NOMO-1 treated with DMSO at 0.1 percent for 48 hours (cell line): ENCODE results near the gene BEND7.
A peak's percentile ranks its signal among the peaks of the same experiment; 100 is the strongest.
"Not testable (repeated sequence)": the region's sequence is repeated elsewhere in the genome, so short reads cannot be mapped to it uniquely, and the experiment has no call there.

Source experiments
- DNase-seq: peaks from one replicate; lab custom pipeline; 2025; ENCODE audit not compliant: unreplicated experiment; lab: John Stamatoyannopoulos, UW

Gene BEND7

DNA sequence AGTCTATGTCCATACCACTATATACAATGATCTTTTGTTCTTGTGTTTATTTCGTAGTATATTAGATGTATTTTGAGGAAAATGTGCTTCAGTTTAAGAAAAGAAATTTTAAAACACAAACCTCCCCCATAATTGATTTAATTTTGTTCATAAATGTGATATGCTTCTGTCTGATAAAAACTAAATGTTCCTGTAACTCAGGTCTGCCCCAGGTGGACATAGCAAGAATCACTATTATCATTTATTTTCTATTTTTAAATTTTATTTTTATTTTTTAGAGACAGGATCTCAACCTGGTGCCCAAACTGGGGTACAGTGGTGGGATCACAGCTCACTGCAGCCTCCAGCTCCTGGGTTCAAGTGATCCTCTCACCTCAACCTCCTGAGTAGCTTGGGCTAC lies 43.2 kb downstream of the BEND7 start:
- DNase-seq = no peak

DNA sequence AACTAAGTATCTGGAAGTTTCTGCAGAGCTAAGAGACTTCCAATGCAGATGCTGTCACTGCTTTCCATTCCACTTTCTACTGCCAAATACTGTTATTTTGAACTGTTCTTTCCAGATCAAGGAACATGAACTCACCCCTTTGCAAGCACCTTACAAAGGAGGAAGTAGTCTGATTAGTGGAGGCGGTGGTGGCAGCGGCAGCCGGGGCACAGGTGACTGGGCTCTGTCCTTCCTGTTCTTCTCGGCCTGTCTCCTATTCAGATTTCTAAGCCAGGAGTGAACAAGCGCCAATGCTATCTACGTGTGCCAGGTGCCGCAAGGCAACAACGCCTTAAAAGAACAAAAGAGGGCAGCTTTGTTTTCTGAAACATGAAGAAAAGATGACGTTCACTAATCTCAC lies 44.9 kb downstream of the BEND7 start:
- no peak for DNase-seq

DNA sequence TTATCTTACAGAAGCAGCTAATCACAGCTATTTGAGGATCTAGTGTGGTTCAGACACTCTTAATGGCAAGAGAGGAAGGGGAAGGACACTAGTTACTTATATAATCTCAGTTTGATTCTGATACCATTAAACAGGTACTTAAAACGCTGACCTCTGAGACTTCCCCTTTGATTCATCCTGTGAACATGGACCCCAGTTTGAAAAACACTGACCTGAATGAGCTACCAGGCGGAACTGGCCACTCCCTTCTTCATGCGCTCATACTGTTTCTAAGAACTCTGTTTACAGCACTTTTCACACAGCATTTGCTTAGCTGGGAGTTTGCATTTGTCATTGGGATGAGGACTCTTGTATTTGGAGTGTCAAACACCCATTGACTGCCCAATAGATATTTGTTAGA lies 45.7 kb downstream of the BEND7 start:
- DNase-seq = no peak

DNA sequence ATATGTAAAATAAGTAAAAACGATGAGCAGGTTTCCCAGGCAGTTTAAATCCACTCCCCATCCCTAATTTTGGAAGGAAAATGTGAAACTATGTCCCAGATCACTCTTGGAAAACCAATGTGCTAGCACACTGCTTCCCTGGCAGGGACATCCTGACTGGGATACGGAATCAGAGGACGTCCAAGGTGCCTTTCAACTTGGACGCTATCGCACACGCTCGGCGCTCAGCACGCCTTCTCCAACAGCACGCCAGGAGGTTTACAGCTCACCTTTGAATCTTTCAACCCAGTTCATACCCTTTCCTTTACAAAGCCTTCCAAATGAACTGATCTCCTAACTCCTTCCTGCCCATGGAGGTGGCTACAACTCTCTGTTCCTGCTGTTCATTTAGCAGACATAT lies 47.1 kb downstream of the BEND7 start:
- DNase-seq = no peak

- DNase-seq = no peak
These were observed 53.7 kb downstream of the BEND7 start for GRCh38 chr10:13475124-13475523.

DNA sequence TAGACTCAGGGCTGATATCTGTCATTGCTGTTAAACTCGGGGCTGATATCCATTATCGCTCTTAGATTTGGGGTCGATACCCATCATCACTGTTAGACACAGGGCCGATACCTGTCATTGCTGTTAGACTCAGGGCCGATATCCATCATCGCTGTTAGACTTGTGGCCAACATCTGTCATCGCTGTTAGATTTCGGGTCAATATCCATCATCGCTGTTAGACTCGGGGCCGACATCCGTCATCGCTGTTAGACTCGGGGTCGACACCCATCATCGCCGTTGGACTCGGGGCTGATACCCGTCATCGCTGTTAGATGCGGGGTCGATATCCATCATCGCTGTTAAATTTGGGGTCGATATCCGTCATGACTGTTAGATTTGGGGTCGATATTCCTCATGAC lies 54.8 kb downstream of the BEND7 start:
- no peak for DNase-seq

GRCh38 chr10:13472359-13472758 lies 56.5 kb downstream of the BEND7 start:
- DNase-seq = no peak

GRCh38 chr10:13470270-13470669 lies 58.5 kb downstream of the BEND7 start:
- no peak for DNase-seq

GRCh38 chr10:13462551-13462950 lies 66.3 kb downstream of the BEND7 start:
- no peak for DNase-seq

DNA sequence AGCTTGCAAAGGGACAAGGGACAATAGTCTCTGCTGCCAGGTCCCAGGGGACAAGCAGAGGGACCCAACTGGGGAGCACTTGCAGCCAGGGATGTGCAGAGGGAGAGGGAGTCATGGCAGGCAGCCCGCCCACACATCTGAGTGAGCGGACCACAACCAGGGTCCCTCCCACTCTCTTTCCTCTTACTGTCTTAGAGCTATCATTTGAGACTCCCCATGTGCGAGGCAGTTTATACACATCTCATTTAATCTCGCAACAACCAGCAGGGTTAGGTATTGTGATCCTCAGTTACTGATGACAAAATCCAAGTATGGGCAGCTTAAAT lies 70.2 kb downstream of the BEND7 start:
- DNase-seq = no peak

DNA sequence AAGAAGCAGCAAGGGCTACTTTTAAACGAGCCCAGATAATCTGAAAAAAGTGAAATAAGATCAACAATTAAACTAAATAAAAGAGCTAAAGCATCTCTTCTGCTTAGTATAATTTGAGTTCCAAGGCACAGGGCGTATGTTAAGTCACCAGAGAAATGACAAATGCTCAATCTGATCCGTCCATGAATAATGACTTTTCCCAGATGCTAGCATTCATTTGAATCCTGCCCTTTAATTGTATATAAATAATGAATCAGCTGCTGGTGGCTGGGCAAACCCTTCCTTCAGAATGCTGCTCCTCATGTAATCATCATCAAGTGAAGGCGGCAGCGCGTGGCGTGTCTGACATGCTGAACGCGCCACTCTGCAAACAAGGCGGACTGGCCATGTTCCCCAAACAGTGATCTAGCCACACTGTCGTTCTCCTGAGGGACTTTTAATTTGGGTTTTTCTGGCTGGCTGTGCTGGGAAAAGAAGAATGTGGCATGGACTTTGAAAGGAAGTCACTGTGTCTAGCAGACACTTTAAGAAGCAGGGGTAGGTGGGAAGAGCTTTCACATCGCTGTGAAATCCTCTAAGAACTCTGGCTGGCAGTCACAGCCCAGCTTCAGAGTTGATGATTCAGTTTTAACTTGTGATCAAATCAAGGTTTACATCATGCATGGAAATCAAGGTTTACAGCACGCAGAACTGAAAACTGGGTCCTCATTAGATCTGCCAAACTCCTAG lies 70.7 kb downstream of the BEND7 start:
- no peak for DNase-seq

GRCh38 chr10:13453896-13454295 lies 74.9 kb downstream of the BEND7 start:
- DNase-seq = peak; percentile 42

DNA sequence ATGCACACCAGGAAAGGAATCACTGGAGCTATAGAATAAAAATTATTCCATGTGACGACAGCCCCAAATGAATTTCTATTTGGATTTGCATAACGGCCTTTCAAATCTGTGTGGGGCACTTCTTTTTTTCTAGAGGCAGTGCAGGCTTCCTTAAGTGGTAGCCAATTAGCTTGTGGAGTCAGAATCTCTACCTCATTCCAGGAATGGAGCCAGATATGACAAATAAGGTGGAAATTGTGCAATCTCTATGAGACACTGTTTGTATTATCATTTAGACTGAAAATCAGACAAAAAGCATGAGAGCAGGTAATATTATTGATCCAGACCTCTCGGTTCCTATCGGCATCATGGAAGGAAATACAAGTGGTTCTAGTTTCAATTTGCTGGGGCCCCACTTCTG lies 78.7 kb downstream of the BEND7 start:
- no peak for DNase-seq

- DNase-seq = no peak
These were observed 79.5 kb downstream of the BEND7 start for GRCh38 chr10:13449296-13449695.

DNA sequence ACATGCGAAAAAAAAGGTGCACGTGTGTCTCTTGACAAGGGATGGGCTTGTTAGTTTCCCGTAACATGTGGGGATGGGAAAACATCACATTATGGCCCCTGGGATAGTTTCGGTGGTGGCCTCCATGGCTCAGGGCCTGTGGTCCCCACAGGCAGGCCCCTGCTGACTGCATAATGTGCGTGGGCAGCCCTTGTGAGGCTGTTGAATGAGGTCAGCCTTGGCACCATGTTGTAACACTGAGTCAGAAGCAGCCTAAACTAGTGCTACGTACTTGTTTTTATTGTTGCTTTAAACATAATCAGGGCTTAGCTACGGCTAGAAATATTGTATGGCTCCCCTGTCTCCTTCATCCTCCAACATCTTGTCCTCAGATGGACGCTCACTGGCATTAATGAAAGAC lies 80.6 kb downstream of the BEND7 start:
- no peak for DNase-seq

DNA sequence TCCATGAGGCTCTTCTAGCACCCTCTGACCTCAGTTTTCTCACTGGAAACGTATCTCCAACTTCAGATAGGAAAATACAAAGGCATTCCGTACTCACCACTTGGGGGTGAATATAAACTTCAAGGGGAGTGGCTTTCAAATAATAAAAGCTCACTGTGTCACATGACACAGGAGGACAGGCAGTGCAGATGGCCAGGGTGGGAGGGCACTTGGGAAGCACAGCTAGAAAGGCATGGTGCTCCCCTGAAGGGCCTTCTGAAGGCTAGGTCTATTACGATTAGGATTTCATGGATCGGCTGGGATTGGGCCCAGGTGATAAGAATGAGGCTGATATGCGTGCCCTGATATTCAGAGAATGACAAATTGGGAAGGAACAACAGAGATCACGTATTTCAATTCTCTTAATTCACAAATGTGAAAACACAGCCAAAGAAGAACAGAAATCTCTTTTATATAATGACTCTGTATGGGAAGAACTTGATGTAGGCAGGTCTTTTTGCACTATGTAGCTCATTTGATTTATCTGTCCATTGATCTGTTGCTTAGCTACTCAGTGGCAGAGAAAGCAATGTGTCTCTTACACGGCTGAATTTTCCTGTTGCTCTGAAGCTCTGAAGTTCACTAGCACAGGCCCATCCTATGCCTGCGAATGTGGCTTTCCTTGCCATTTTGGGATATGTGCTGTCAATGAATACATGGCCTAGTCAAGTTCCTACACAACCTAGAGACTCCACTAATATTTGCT lies 83.0 kb downstream of the BEND7 start:
- DNase-seq = no peak

DNA sequence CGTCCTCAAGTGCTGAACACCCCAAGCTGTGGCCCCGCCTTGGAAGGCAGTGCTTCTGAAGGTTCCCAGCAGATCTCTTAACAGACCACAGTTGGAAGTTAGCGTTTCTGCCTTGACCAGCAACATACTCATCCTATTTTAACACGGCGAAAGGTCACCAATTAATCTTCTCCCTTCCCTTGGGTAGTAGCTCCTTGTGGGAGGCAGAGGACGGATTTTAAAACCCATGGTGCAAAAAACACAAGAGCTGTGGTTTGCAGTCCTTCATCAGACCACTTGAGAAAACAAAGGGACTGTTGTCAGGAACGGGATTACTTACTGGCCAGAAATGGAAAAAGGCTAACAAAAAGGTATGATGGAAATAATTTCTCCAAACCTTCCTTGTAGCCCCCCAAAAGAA lies 87.3 kb downstream of the BEND7 start:
- no peak for DNase-seq

DNA sequence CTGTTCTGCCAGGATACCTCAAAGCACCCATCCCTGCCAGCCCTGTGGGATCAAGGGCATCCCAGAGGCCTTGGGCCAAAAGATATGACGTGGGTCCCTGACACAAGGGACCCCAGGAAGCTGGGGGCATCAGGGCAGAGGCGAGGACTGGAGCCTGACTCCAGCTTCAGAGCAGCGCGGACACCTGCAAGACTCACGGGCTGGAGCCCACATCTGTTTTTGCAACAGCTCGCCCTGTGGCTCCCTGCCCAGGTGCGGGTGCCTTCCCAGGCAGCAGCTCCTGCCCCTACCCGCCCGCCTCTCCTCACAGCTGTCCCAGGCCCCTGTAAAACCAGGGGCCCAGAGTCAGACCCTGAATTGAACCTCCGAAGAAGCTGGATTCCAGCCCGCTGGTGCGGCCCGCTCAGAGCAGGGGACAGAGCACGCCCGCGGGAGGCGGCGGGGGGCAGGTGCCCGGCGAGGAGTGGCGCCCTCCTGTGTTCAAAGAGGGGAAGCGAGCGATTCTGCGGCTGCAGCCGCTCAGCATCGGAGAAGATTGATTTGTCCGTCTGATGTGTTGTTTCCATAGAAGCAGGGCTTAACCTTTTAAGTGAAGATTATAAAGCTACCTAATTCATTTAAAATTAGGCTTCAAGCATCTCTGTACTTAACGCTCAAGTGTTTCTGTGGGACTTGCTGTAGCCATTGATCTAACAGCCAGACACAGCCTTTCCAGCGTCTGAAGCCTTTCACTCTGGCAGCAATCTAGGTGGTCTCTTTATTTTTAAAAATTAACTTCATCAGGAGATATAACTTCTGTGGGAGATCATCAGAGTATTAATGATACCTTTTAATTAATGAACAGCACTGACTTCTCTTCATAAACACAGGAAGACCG lies 88.4 kb downstream of the BEND7 start:
- peak; percentile 60 for DNase-seq

GRCh38 chr10:13439313-13440184 lies 89.3 kb downstream of the BEND7 start:
- no peak for DNase-seq

GRCh38 chr10:13437026-13437555 lies 91.7 kb downstream of the BEND7 start:
- no peak for DNase-seq

DNA sequence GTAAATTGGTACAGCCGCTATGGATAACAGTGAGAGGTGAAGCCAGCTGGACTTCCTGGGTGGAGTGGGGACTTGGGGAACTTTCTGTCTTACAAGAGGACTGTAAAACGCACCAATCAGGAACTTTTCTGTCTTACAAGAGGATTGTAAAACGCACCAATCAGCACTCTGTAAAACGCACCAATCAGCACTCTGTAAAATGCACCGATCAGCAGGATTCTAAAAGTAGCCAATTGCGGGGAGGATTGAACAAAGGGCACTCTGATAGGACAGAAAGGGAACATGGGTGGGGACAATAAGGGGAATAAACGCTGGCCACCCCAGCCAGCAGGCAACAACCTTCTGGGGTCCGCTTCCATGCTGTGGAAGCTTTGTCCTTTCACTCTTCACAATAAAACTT lies 100.9 kb downstream of the BEND7 start:
- not testable (repeated sequence) for DNase-seq
